ENCODE data around the gene GNAZ.
"Not testable (repeated sequence)": the region's sequence is repeated elsewhere in the genome, so short reads cannot be mapped to it uniquely, and the experiment has no call there.

The GNAZ gene

DNA sequence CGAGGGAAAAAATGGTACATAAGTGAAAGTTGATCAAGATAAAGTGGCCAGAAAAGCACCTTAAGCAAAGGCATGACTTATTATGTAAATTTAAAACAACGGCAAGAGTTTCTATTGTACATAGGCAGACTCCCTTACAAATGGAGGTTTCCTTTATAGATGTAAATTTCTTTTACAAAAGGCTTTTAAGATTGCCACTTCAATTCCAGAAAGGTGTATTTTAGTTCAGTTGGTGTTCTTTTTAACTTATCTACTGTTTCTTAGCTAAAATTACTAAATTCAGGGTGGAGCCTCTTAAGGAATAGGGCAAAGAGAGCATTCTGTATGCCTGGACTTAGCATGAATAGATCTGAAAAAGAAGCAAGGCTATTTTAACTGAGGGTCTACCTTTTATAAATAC lies 24.9 kb upstream of the GNAZ start:
- no peak for DNase-seq

DNA sequence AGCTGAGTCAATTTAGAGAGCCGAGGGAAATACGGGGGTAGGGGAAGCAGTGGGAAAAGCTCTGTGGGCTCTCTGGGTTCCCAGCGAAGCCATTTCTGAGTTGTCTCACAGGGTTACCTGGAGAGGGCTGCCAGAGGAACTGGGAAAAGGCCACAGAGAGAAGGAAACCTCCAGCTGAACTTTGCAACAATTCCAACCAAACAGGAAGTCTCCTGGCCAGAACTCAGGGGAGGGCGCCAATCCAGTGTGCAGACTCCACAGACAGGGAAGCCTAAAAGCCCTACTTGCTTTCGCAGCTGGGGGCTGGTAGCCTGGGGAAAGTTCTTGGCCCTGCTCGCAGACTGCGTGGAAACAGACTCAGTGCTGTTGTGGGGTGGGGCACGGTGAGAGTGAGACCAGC lies 23.1 kb upstream of the GNAZ start:
- DNase-seq, result no peak

DNA sequence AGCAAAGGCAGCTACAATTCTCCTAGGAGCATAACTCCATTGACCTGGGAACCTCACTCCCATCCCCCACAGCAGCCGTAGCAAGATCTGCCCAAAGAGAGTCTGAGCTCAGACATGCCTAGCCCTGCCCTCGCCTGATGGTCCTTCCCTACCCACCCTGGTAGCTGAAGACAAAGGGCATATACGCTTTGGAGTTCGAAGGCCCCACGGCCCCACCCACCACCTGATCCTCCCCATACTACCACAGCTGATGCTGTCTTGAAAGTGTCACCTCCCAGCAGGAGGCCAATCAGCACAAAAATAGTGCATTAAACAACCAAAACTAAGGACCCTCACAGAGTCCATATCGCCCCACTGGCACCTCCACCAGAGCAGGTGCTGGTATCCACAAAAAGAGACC lies 22.6 kb upstream of the GNAZ start:
- DNase-seq, result no peak

DNA sequence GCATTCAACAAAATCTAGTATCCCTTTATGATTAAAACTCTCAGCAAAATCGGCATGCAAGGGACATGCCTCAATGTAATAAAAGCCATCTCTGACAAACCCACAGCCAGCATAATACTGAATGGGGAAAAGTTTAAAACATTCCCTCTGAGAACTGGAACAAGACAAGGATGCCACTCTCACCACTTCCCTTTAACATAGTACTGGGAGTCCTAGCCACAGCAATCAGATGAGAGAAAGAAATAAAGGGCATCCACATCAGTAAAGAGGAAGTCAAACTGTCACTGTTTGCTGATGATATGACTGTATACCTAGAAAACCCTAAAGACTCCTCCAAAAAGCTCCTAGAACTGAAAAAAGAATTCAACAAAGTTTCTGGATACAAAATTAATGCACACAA lies 19.8 kb upstream of the GNAZ start:
- DNase-seq, result not testable (repeated sequence)

DNA sequence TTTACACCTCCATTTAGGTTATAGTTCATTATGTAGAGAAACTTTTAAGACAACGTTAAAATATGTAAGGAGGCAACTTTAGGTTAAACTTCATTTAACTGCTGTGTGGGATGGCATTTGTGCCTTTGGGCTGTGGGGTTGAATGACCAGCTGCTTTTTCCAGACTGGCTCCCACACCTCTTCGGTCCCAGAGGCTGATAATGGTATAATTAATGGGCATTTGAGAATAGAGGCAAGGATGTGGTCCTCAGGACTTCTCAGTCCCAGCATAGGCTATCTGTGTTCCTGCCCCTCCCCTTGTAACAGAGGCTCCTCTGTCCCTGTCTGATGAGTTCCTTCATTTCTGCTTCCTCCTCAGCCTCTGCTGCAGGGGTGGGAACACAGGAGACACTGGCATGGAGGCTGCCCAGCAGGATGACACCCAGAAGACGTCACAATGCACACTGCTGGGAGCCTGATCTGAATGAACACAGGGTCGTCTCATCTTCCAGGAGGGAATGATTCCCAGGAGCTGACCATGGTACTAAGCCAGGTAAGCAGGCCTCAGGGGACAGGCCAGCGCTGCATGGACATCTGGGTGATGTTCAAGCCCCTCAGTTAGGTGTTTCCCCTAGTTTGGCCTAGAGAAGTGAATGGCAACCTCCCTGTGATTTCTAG lies 17.1 kb upstream of the GNAZ start:
- no peak for DNase-seq

DNA sequence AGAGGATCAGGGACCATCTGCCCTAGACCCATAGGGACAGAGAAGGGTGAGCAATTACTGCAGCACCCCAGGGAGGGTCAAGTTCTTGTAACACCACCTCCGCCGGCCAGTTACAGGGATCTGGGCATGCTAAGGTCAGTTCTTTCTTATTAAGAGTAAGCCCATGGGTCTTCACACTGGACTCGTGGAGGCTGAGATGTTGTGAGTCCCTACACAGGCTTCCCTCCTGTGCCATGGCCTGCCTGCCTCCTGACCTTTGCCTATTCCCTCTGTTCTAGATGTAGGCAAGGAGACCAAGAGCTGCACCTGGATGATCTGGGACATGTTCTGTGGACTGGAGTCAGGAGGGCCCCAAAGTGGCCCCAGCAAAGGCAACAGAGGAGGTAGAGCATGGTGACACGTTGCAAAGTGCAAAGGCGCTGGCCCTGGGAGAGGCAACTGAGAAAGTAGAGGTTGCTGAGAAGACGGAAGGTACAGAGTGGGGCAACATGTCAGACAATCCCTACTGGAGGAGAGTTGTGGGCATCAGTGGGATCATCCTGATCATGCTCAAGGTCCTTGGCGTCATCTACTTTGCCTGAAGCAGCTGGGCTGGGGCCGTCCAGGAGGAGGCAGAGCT lies 16.3 kb upstream of the GNAZ start:
- no peak for DNase-seq

DNA sequence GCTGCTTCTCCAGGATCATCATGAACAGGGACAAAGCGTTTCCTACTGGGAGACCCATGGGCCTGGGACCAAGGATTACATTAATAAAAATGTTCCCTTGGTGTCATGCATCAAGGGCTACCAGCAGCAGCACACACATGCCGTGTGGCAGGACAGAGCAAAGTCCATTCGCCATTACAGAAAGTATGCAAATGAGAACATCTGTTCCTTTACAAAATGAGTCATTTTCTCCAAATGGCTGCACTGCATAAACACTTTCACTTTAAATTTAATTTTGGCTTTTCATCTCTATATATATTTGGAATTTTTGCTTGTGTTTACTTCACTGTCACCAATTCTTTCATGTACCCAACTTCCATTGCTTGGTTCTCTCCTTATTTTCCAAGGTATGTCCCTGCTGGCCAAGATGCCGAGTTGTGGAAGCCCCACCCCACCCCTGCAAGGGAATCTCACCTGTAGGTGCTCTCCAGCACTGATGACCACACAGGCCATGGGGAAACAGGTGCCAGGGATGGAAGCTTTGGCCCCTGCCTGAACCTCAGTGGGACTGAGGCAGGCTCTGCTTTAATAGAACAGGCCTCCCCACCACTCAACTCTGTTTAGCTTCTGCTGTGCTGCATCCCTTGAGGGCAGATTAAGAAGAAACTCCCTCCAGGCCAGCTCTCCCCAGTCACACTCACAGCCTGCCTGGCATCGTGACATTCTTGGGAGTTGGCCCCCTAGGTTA lies 15.6 kb upstream of the GNAZ start:
- no peak for DNase-seq

DNA sequence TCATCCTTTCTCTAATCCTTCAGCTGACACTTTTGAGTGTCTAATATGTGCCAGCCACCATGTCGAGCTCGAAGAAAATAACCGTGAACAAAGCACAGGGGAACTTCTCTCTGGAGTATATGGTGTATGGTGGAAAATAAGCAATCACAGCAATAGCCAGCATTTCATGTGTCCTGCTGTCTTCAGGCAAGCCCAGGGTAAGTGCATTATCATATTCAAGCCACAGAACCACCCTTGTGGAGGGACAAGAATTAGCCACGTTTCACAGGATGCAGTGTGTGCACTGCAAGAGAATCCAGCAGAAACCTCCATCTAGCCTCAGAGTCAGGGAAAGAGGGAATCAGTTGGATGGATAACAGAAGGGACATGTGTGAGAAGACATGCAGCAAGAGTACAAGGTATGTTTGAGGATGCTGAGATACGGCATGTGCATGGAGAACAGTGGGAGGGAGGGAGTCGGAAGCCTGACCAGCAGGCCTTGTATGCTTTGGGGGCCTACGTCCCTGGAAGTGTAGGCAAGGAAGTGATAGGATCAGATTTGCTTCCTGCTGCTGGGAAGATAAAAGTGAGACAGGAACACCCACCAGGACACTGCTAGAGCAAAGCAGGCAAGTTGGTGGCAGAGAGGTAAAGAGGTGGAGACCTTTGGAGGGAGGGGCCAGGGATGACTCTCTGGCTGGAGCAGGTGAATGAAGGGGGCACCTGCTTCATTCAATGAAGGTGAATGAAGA lies 14.7 kb upstream of the GNAZ start:
- DNase-seq, result no peak

DNA sequence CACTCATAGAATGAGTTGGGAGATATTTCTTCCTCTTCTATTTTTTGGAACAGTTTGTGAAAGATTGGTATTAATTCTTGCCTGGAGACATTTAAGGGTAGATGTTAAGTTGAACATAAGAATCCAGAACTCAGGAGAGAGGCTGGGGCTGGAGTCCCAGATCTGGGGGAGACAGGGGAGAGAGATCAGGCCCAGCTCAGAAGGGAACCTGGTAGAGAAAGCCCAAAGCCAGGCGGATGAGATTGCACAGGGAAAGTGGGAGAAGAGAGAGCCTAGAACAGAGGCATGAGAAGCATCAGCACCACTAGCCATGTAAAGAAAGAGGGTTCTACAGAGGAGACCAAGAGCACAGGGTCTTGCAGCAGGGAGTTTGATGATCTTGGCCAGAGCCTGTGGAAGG lies 13.0 kb upstream of the GNAZ start:
- no peak for DNase-seq

DNA sequence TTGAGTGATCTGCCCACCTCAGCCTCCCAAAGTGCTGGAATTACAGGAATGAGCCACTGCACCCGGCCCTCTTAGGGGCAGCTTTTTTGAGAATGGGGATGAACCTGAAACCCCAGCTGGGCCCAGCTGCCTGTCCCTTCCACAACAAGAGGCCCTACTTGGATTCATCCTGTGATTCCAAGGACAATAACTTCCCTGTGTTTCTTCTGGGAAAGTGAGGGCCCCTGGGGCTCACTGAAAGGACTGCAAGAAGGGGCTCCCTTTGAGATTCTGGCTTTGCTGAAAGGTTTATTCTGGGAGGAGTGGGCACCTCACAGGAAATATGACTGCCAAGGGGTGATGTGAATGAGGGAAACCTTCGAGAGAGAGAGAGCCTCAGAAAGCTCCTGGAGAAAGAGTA lies 12.3 kb upstream of the GNAZ start:
- no peak for DNase-seq

DNA sequence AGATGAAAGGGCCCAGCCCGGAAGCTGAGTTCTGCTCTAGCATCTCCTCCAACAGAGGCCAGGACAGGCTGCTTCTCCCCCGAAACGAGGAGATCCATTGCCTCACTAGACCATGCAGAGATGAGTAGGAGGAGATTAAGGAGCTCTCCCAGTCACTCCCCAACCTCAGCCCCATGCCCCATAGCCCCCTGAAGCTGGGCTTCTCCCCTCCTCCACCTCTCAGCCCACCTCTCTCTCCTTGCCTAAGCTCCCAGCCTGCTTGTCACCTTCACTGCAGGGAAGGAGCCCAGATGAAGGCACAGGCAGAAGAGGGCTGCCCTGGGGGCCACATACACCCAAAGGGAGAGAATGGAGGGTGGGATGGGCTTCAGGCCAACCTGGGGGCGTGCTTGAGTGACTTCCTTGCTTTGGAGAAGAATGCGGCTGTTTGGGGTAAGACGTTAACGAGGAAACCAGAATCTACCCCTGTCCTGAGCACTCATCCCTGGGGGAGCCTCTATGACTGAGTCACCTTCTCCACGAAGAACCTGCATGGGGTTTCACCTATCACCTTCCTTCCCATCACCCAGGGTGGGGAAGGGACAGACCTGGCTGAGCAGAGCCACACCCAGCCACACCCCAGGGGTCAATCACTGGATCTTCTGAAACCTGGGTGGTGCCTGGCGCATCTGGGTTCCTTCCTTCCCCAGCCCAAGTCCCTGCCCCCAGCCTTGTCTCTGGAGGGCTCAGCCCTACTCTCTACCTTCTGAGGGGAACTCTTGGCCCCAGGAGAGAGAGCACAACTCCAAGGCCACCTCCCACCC lies 11.6 kb upstream of the GNAZ start:
- no peak for DNase-seq

DNA sequence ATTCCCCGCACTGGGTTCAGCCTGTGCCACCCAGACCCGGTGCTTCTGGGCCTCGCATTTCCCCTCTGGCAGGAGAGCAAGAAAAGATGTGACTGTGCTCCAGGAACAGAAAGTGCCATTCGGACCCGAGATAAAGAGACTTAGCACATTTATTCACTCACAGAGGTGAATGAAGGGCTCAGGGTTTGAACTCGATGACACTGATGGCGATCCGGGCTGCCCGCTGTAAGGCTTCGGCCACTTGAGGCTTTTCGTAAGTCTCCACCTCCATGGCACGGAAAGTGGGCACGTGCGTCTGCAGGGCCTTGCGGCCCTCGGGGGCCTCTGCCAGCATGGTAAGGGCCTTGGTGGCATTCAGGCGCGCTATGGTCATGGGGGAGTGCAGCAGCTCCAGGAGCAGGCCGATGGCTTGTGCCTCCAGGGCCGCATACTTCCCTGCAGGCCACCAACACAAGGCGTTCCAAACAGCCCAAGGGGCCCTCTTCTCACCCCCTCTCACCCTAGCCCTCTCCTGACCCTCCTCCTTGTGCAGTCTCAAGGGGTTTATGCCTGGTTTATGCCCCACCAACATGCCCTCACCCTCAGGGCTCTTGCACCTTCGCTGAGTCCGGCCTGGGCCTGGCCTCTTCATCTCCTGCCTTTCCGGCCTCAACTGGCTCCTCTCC lies 10.9 kb upstream of the GNAZ start:
- DNase-seq, result no peak

DNA sequence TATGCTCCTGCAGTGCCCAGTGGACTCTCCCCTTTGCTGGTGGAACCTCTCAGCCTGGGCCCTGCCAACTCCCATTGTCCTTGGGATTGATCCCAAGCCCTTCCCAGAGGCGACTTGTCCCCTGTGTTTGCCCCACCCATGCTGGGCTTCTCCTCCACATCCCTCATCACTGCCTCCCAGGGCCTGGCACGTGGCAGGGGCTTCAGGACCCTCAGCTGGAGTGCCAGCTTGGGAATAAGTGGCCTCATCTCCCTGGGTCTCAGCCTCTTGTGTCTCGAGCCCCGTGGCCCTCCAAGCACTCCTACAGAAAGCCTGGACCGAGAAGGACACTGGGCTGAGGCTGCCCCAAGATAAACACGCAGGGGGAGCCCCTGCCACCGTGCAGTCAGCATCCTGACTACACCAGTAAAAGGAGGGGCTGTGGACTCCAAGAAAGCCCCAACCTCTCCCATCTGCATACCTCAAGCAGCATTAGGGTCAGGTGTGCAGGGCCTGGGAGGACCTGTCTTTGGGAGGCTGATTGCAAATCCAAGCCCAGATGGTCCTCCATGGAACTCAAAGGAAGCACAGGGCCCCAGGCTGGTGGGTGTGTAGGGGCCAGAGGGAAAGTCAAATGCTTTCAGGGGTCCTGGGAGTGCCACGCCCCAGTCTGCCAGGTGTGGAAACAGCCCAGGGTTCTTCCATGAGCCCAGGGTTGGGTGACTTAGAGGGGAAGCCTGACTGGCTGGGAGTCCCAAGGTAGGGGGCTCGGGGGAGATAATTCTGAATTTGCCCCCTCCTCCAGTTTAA lies 9.5 kb upstream of the GNAZ start:
- no peak for DNase-seq

DNA sequence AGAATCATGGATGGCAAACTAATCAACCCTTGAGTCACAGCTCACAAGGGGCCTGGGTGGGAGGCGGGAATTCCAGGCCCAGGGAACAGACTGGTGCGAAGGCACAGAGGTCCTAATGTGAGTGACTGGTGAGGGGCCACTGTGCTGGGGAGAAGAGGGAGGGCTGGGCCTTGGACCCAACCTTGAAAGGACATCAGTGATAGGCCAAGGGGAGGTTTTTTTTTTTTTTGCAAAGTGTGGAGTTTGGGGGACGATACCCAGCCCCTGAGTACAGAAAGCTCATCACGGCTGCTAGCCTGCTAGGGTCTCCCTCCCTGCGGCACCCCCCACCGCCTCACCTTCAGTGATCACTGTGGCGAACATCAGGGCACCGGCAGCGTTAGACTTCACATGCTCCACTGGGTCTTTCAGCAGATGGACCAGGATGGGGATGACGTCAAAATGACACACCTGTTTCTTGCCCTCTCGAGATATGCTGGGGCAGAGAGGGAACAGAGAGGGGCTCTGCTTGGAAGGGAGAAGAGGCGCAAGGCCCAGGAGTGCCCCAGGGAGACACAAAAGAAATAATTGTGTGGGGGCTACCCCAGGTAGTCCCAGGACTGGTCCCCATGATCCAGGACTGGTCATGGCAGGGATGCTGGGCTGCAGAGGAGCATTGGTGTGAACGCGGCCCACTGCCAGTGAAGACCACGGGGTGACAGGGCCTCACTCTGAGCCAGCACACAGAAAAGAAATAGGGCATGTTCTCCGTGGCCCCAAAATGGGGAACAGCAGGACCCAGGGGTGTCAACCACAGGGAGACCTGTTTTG lies 8.6 kb upstream of the GNAZ start:
- no peak for DNase-seq

DNA sequence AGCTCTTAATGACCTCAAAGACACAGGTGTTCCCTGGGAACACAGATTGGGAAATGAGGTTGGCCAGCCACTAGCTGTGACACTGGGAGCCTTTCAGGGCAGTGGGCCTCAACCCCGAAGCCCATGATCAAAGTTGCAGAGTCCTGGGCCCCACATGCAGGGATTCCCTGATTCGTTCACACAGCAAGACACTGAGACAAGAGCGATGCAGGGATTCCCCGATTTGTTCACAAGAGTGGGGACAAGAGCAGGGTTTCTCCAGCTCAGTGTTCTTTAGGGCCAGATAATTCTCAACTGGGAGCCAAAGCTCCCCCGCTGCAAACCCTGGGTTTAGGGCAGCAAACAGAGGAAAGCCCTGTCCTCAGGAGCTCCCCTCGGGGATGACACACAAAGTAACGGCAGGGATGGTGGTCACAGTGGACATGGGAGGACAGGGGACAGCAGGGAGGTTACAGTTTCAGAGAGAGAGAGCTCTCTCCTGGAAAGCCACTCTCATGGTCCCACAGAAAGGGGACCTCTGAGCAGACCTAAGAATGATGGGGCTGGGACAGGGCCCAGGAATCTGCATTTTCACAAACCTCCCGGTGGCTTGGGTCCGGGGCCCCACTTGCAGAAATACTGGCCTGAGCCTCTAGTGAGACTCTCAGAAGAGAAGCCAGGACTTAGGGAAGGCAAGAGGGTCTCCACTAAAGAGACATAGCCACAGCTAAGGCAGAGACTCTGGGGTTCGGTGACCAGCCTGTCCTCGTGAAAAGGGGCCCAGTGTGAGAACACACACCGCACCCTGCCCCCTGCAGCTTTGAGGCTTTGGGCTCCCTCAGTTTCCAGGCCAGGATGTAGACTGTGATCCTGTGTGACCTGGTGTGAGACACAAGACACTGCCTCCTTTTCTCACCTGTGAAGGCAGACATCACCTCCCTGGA lies 7.4 kb upstream of the GNAZ start:
- no peak for DNase-seq

DNA sequence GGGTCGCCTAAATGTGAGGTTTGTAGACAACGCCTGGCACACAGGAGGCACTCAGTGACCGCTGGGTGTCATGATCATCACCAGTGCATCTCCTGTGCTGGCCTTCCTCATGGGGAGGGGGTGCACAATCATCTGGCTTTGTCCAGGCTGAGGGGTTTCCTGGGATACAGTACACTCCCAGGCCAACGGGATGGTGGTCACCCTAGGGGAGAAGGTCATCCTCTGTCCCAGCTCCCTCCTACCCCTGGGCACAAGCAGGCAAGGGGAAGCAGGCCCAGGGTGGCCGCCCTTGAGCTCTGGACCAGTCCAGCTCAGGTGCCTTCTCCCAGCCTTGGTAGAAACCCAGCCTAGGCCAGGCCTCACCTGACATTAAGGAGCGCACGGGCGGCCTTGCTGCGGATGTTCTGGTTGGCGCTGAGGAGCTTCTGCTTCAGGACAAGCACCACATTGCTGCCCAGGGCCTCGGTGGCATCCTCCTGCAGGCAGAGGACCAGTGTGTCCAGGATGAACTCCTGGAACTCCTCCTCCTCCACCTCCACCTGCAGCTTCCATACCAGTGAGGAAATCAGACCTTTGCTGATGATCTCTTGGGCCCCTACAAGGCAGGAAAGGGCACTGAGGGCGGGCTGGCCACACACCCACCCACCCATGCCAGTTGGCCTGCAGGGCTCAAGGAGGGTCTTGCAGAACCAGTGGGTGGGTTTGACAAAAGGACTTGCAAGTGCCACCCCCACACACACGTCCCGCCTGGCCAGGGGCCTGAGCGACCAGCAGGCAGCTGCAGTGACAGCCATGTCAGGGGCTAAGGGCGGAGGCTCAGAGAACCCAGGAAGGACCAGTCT lies 6.6 kb upstream of the GNAZ start:
- no peak for DNase-seq

DNA sequence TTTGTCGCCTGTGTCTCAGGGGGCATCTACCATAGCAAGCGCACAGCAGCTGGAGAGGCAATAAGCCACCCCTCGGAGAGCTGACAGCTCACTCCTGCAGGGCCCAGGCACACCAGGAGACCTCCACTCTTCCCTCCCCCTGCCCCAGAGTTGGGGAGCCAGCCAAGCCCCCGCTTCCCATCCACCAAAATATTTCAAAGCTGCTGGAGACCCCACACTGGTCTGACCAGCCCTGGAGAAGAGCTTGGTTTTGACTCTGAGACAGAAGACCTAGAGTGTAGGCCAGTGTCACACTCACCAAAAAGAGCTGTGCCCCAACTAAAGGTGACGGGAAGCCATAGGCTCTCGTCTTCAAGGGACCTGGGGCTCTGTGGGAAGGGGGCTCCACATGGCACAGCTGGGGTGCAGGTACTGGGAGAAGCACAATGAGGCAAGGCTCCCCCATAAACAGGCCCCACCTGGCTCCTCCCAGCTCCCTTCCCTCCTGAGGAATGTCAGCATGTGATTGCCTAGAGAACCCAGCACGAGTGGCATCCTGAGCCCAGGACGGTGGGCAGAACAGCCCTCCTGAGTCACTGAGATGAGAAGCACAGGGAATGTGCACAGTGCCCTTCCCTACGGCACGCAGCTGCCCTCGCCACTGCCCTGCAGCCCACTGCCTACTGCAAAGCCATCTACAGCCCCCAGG lies 5.8 kb upstream of the GNAZ start:
- DNase-seq, result no peak

DNA sequence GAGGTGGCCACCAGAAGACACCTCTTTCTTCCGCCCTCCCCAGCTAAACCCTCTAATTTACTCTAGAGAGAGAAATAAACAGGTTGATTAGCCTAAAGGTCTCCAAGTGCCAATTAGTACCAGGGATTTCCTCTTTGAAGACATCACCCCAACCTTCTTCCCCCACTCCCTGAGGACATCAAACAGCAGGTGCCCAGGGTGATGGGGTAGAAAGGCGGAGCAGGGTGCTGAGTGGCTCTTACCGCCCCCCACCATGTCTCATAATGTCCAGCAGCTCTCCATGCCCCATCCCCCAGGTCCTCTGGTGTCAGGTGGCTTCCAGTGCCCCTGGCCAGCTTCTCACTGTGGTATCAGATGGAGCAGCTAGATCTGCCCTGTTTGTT lies 5.3 kb upstream of the GNAZ start:
- DNase-seq, result no peak
